ENCODE measurements around the gene SLC39A2. TPM values are rescaled to one million over a fixed set of nuclear protein-coding genes. Genes with fewer than 3 reads are reported as not detected.

SLC39A2 gene
- polyA plus RNA-seq, 1 of the 3 experiments (the other 2 are of a cell fraction): not detected

DNA sequence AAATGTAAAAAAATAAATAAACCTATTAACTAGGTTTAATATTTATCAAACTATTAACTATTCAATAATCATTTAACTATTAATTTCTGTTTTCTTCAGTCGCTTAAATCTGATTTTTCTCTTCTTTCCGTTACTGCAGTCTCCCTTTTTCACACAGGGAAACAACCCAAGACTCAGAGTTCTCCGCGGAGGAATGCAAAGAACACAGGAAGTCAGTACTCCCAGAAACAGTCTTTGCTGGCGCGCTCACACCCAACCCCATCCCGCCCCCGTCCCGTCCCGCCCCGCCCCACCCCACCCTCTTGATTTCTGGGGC, 9.7 kb upstream of the SLC39A2 start:
- under 1% methylated on average over 11 of the region's 11 CpGs for WGBS (ENCODE audit: low lambda C conversion rate)
- Histone ChIP-seq H3K27ac (ENCODE audit: low read depth in 2 of 2, low read length in 1 of 2) (peak overlapping the region; percentile 59 to 84), H3K4me1 (ENCODE audit: control insufficient read depth in 1 of 2, insufficient read depth in 2 of 2, low read depth in 1 of 2, low read length in 1 of 2) (peaks cover 10 to 29% of the 10 kb centered on the region in 2 experiments), H3K79me2 (ENCODE audit: insufficient read depth) (peaks cover 30% of the 10 kb centered on the region), H3K9me3 (no peaks in the 10 kb centered on the region), H3K4me3 (ENCODE audit: low read depth in 2 of 2, low read length in 1 of 2) (peak overlapping the region in 1 of 2 experiments; percentile 95; a peak in 2 of 4 replicates), H3K27me3 (ENCODE audit: insufficient read depth) (no peaks in the 10 kb centered on the region), H3K9ac (no peak overlapping the region; the same call in 1 of the 2 replicates), H3K36me3 (replicated peaks in 1 of 2; ENCODE audit: control insufficient read depth in 1 of 2, insufficient read depth in 2 of 2, low read length in 1 of 2) (peaks cover 22 to 36% of the 10 kb centered on the region in 2 experiments), H3K9me2 (no peaks in the 10 kb centered on the region), H4K20me1 (ENCODE audit: insufficient read depth) (0 out of 2 replicates have a peak, but pooled peaks cover 6% of the 10 kb centered on the region), H3F3A (replicated peaks; ENCODE audit: insufficient read depth) (peaks cover 13% of the 10 kb centered on the region), H3K4me2 (peak overlapping the region; percentile 39), H2AFZ (ENCODE audit: low read depth) (peak overlapping the region; percentile 91)
- TF ChIP-seq SIN3A (IDR thresholded peaks at IDR 0.05; ENCODE audit: borderline replicate concordance, low read depth, low read length) (no peak), RXRA (IDR thresholded peaks at IDR 0.05; ENCODE audit: borderline replicate concordance, low read depth) (no peak), TAF1 (IDR thresholded peaks at IDR 0.05; ENCODE audit: borderline replicate concordance, low read depth, low read length) (peak; percentile 63), POLR2AphosphoS5 (IDR thresholded peaks at IDR 0.05; ENCODE audit: low read depth, low read length) (peak; percentile 66; the same call in 1 of the 2 replicates), MXI1 (IDR thresholded peaks at IDR 0.05; ENCODE audit: low read depth, low read length) (no peak), TEAD4 (IDR thresholded peaks at IDR 0.05; ENCODE audit: borderline replicate concordance, insufficient read depth) (no peak), RFX5 (IDR thresholded peaks at IDR 0.05; ENCODE audit: low read length) (no peak), CTCF (IDR thresholded peaks at IDR 0.05) (no peak), GATA2 (CRISPR knock-in tag; IDR thresholded peaks at IDR 0.05) (no peak), USF2 (IDR thresholded peaks at IDR 0.05; ENCODE audit: borderline replicate concordance, low read depth, low read length) (no peak), EZH2phosphoT487 (IDR thresholded peaks at IDR 0.05; ENCODE audit: borderline replicate concordance, low read depth) (no peak), ELF1 (IDR thresholded peaks at IDR 0.05) (no peak), MEF2A (IDR thresholded peaks at IDR 0.05; ENCODE audit: borderline replicate concordance, low read depth) (no peak)
- TF ChIP-seq, protein P1, sequence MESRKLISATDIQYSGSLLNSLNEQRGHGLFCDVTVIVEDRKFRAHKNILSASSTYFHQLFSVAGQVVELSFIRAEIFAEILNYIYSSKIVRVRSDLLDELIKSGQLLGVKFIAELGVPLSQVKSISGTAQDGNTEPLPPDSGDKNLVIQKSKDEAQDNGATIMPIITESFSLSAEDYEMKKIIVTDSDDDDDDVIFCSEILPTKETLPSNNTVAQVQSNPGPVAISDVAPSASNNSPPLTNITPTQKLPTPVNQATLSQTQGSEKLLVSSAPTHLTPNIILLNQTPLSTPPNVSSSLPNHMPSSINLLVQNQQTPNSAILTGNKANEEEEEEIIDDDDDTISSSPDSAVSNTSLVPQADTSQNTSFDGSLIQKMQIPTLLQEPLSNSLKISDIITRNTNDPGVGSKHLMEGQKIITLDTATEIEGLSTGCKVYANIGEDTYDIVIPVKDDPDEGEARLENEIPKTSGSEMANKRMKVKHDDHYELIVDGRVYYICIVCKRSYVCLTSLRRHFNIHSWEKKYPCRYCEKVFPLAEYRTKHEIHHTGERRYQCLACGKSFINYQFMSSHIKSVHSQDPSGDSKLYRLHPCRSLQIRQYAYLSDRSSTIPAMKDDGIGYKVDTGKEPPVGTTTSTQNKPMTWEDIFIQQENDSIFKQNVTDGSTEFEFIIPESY (IDR thresholded peaks at IDR 0.05; ENCODE audit: borderline replicate concordance, low read depth): no peak
- TF ChIP-seq, protein P2, sequence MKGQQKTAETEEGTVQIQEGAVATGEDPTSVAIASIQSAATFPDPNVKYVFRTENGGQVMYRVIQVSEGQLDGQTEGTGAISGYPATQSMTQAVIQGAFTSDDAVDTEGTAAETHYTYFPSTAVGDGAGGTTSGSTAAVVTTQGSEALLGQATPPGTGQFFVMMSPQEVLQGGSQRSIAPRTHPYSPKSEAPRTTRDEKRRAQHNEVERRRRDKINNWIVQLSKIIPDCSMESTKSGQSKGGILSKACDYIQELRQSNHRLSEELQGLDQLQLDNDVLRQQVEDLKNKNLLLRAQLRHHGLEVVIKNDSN (IDR thresholded peaks at IDR 0.05; ENCODE audit: borderline replicate concordance, low read depth): no peak
- TF ChIP-seq, protein P3, sequence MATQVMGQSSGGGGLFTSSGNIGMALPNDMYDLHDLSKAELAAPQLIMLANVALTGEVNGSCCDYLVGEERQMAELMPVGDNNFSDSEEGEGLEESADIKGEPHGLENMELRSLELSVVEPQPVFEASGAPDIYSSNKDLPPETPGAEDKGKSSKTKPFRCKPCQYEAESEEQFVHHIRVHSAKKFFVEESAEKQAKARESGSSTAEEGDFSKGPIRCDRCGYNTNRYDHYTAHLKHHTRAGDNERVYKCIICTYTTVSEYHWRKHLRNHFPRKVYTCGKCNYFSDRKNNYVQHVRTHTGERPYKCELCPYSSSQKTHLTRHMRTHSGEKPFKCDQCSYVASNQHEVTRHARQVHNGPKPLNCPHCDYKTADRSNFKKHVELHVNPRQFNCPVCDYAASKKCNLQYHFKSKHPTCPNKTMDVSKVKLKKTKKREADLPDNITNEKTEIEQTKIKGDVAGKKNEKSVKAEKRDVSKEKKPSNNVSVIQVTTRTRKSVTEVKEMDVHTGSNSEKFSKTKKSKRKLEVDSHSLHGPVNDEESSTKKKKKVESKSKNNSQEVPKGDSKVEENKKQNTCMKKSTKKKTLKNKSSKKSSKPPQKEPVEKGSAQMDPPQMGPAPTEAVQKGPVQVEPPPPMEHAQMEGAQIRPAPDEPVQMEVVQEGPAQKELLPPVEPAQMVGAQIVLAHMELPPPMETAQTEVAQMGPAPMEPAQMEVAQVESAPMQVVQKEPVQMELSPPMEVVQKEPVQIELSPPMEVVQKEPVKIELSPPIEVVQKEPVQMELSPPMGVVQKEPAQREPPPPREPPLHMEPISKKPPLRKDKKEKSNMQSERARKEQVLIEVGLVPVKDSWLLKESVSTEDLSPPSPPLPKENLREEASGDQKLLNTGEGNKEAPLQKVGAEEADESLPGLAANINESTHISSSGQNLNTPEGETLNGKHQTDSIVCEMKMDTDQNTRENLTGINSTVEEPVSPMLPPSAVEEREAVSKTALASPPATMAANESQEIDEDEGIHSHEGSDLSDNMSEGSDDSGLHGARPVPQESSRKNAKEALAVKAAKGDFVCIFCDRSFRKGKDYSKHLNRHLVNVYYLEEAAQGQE (IDR thresholded peaks at IDR 0.05; ENCODE audit: low read depth, low read length): no peak
- CTCF ChIA-PET: interaction anchor here (1.1 to 2.8 kb wide), 4 partner anchors 18 to 115 kb away, joined by 3 to 22 read pairs (median 6); no protein-coding TSS in a partner anchor
- DNase-seq: no peak
- POLR2A ChIA-PET: no interaction called here

Measured in SK-N-SH (cell line).